GM13977 (cell line): Measurements from ENCODE around the gene KHDRBS2.
"Not testable (repeated sequence)": the region's sequence is repeated elsewhere in the genome, so short reads cannot be mapped to it uniquely, and the experiment has no call there.

ENCODE experiments used
- DNase-seq: peaks from one replicate; pipeline ENCODE4 v3.0.0; 2012; ENCODE audit warnings: low spot score
- CTCF ChIP-seq: IDR thresholded peaks from 2 replicates; pipeline ENCODE4 v1.5.1; 2012; ENCODE audit warnings: mild to moderate bottlenecking, control low read depth; ENCODE audit not compliant: insufficient read depth; ENCODE audit errors: extremely low read depth, missing control alignments
- in situ Hi-C: fragments of 300-500 bp; cut with MboI; formaldehyde crosslinking; loops from one replicate; pipeline ENCODE4 v1.12.0; 2022; ENCODE audit warnings: low sequenced_read_pairs, low pct_unique_long_range_greater_than_20kb, mixed read lengths, inconsistent platforms; ENCODE audit not compliant: unreplicated experiment

KHDRBS2 gene

DNA sequence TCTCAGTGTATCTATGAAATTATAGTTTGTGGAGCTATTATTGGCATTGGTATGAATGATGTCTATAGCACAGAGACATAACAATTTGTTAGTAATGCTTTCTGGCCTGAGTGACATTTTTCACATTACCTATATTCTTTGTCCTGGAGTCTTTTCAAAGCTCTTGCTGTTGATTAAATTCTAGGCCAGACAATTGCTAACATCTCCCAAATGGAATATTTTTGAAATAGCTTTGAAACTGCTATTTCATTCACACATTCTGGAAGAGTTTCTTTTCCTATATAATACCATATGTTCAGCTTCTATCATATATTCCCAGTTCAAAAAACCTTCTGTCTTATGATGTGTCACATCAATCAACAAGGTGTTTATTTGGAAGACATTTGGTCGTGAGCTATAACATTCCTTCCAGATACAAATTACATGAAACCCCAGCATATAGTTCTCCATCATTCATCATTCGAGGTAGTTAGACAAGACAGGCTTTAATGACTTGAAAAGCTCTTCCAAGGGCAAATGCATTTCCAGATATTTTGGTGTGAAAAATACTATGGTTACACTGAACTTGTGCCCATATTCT, 452.8 kb downstream of the KHDRBS2 start:
- in situ Hi-C loops: no loop called here
- no peak for TF ChIP-seq CTCF
- DNase-seq: no peak

- DNase-seq: no peak
- in situ Hi-C loops: no loop called here
- TF ChIP-seq CTCF: no peak
Measured at GRCh38 chr6:61817716-61818115, 468.3 kb downstream of the KHDRBS2 start.

GRCh38 chr6:61810047-61810446, 476.0 kb downstream of the KHDRBS2 start:
- in situ Hi-C loops: no loop called here
- no peak for TF ChIP-seq CTCF
- no peak for DNase-seq

DNA sequence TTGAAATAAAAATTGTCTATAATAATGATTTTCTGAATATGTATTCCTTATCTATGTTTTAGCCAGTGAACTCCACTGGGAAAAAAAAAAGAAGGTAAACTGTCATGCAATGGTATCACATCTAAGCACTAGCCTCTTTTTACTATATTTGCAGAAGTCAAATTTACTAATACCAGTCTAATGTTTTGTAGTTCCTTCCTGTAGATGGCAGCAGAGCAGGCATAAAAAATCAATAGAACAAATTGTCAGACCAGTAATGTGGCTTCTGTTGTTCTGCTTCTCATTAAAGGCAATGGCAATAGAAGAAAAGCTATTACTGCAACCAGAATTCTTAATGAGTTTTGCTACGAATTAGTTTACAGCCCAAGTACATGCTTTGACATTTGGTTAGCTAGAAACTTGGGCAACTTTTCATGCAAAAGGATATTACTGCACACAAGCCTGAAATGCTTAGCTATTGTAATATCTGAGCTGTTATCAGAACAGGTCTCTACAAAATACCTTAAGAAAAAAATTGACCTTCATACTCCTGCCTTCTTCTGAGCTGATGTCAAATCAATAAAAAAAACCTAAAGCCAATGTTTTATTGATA, 476.9 kb downstream of the KHDRBS2 start:
- in situ Hi-C loops: no loop called here
- DNase-seq: peak; percentile 12
- peak; percentile 61 for TF ChIP-seq CTCF

DNA sequence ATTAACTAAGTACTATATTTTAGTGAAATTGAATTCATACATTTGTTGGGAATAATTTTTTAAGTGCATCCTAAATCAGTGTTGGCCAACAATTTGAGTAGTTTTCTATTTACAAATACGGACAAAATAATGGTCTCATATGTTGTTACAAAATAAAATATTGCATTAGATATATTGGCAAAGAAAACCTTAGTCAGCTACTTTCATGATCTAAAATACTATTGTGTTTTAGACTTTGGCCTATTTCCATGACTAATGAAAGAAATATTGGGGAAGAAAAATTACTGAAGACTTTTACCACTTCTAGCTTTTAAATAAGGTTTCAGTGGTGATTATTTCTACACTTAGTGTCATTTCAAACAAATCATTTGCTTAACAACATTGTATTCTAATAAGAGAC, 498.0 kb downstream of the KHDRBS2 start:
- in situ Hi-C loops: no loop called here
- DNase-seq: no peak
- TF ChIP-seq CTCF: no peak

- in situ Hi-C loops: not testable (repeated sequence)
Measured at GRCh38 chr6:61769446-61769845, 516.6 kb downstream of the KHDRBS2 start.

GRCh38 chr6:61755739-61756138, 530.3 kb downstream of the KHDRBS2 start:
- TF ChIP-seq CTCF: no peak
- in situ Hi-C loops: no loop called here
- no peak for DNase-seq

More at GRCh38 chr6:61769446-61769845, 516.6 kb downstream of the KHDRBS2 start:
- not testable (repeated sequence) for DNase-seq
